Right lung (tissue), 5 donors: ENCODE data around the gene RBM17. TPM values are rescaled to one million over a fixed set of nuclear protein-coding genes. Genes with fewer than 3 reads are reported as not detected.
"Not testable (repeated sequence)": the region's sequence is repeated elsewhere in the genome, so short reads cannot be mapped to it uniquely, and the experiment has no call there.

Experiments
- DNase-seq, 2 donors: peaks; one replicate each; pipeline ENCODE4 v3.0.0-alpha.2; 2013
- polyA plus RNA-seq, 5 donors: library from polyadenylated mRNA; unstranded; fragments of 120-200 nt; gene quantifications; one replicate each; pipeline versions ENCODE4 v1.2.1 to v1.2.3, GENCODE V29; 2013; ENCODE audit warnings: inconsistent platforms in 1 of 5, low replicate concordance in 1 of 5; ENCODE audit not compliant: insufficient read length in 5 of 5, insufficient read depth in 1 of 5

Gene RBM17
- polyA plus RNA-seq, 5 donors, result 157 to 211 (median 190) TPM

DNA sequence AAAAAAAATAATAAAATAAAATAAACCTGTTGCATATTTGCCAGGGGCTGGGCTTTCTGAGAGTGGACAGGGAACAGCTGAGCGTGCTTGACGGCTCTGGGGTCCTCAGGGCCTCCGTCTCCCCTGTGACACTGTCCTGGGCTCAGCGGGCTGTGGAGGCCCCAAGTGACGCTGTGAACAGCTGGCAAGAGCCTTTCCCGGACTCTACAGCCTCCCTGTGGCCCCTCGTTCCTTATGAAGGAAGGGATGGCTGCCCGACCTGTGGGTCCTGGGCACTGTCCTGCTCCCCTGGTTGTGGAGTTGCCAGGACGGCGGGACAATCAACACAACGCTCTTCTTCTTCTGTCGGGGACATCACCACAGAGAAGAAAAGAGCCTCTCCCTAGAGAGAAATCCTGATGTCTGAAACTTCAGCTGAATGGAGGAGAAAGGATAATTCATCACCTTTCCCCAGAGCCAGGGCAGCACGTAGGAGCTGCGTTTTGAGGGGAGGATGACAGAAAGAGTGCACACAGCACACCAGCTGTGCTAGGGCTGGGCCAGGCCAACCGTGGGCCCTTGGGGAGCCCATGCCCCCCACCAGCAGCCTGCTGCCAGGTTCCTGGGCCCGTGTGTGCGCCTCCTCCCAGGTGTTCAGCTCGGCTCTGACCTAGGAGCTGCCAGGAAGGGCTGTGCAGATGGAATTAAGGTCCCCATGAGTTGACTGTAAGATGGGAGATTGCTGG lies 45.4 kb downstream of the RBM17 start:
- no peak for DNase-seq

- no peak for DNase-seq
Observed at GRCh38 chr10:6135039-6135438, 46.2 kb downstream of the RBM17 start.

- no peak for DNase-seq
Observed at GRCh38 chr10:6135589-6136168, 46.8 kb downstream of the RBM17 start.

- DNase-seq, result no peak
Observed at GRCh38 chr10:6136215-6137201, 47.7 kb downstream of the RBM17 start.

DNA sequence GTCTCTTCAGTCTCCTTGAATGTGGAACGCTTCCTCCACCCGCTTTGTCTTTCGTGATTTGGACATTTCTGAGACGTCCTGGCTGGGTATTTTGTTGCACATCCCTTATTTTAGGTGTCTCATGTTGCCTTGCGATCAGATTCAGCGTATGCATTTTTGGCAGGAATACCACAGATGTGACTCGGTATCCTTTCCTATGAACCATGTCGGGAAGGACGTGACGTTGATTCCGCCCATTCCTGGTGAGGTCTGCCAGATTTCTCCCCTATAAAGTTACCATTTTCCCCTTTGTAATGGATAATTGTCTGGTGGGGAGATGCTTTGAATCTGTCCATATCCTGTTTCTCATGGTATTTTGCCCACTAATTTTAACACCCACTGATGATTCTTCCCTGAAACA lies 49.6 kb downstream of the RBM17 start:
- DNase-seq, result no peak

DNA sequence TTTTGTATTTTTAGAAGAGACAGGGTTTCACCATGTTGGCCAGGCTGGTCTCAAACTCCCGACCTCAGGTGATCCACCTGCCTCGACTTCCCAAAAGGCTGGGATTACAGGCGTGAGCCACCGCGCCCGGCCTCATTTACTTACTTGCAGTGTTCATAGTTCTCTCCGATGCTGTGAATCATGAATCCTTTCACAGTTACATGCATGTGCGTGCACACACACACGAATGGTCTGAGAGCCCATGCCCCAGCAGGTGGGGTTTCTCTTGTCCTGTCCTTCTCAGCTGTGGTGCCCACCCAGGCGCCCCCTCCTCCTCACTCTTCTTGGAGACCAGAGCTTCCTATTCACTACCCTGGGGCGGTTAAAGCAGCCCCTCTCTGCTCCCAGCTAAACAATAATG lies 50.6 kb downstream of the RBM17 start:
- DNase-seq, result no peak

GRCh38 chr10:6140141-6140841 lies 51.5 kb downstream of the RBM17 start:
- no peak for DNase-seq

- no peak for DNase-seq
Observed at GRCh38 chr10:6140965-6141295, 52.1 kb downstream of the RBM17 start.

DNA sequence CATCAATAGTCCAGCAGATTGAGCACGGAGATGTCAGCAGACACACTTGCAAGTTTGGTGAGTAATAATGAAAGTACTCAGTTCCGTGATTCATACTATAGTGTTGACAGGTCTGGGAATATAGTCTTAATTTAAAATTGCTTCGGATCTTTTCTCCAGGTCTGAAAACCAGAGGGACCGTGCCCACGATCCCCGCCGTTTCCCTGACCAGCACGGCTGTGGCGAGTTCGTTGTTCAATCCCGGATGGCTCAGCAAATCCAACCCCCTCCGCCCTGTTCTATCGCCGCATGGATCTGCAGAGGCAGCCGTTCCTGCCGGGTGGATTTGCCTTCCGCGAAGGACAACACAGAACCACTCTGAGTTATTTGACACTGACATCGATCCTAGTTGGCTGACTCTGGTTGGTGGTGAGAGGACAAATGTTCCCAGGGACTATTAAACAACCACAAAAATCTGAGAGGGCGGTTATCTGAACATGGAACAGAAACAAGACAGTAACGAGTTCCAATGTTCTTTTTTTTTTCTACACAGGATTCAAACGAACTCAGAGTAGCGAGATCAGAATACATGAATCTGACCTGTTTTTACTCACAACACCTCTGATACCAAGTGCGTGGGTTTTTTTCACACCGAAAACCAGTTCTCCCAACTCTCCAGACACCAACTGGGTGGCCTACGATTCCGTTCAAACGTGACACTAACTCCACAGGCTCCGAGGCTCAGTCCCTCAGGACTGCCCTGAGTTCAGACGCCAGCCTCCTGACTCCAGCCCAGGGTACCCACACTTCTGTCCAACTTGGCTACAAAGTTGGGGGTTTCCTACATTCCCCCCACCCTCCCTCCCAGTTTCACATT lies 52.7 kb downstream of the RBM17 start:
- DNase-seq, result no peak

GRCh38 chr10:6142186-6142585 lies 53.4 kb downstream of the RBM17 start:
- not testable (repeated sequence) for DNase-seq

- DNase-seq, result no peak
Observed at GRCh38 chr10:6142644-6143043, 53.8 kb downstream of the RBM17 start.

- DNase-seq, result no peak
Observed at GRCh38 chr10:6143181-6143580, 54.3 kb downstream of the RBM17 start.

- DNase-seq, result peak; percentile 85
Observed at GRCh38 chr10:6144406-6145165, 55.8 kb downstream of the RBM17 start.

DNA sequence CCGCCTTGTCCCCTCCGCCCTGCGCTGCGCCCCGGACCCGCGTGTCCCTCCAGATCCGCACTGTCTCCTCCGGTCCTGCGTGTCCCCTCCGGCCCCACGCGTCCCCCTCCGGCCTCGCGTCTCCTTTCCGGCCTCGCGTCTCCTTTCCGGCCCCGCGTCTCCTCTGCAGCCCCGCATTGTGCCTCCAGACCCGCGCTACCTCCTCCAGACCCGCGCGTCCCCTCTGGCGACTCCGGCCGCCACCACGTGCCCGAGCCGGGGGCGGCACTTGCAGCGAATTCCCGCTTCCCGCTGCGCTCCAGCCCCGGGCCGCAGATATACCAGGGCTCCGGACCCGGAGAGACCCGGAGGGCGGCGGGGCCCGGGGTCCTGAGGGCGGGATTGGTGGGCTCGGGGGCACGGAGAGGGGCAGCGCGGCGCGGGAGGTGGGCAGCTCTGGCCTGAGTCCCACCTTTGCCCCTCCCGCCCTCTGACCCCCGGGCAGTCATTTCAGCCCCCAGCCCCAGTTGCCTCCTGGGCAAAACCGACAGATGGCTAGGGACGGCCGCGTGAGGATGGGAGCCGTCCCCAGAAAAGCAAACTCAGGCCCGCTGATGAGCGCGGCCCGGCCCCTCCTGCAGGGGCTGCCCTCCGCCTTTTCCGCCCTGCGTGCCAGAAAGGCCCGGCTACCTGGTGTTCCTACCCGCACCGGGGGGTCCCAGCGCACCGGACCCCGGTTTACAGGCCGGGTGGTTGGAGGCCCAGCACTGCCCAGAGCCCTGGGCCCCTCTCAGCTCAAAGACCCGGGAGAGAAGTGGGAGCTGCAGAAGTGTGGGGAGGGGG lies 56.5 kb downstream of the RBM17 start:
- no peak for DNase-seq

- DNase-seq, result no peak
Observed at GRCh38 chr10:6146013-6146785, 57.4 kb downstream of the RBM17 start.

- no peak for DNase-seq
Observed at GRCh38 chr10:6146921-6147320, 58.1 kb downstream of the RBM17 start.

DNA sequence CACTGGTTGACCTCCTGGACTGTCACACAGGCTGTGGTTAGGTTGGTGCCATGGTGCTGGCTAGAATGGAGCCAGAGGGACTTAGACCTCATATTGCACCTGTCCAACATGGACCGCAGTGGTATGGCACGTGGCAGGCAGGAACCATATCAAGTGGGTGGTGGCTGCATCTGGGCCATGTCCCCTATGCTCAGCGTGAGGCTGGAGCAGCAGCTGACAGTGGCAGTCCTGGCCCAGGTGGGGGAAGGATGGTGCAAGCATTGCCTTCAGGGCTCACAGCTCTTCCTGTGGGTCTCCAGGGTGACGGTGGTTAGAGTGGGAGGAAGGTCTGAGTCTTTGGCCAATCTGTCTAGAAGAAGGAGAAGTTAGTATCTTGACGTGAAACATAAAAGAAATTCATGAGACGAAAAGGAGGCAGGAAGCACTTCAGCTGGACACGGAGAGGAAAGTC lies 59.4 kb downstream of the RBM17 start:
- DNase-seq, result no peak

DNA sequence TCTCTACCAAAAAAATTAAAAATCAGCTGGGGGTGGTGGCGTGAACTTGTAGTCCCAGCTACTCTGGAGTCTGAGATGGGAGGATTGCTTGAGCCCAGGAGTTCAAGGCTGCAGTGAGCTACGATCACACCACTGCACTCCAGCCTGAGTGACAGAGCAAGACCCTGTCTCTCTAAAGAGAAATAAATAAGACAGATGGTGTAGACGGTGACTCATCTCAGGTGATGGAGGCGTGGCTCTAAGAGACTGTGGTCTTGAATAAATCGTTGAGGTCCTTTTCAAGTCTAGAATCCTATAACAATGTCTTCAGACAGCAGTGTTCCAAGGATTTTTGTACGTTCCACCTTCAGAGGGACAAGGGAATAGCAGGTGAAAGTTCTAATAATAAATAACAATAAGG lies 60.1 kb downstream of the RBM17 start:
- no peak for DNase-seq
